ENCODE measurements around the gene KRT85. TPM values are rescaled to one million over a fixed set of nuclear protein-coding genes. Genes with fewer than 3 reads are reported as not detected.

Gene KRT85
- total RNA-seq, 1 donor from 2014 or later = not detected

GRCh38 chr12:52391618-52392002 is 24.3 kb upstream of the KRT85 start:
- Mint-ChIP-seq H3K27me3 (ENCODE audit: unreplicated experiment) (peaks cover 32% of the 10 kb centered on the region), H3K4me3 (ENCODE audit: unreplicated experiment) (no peak overlapping the region), H3K27ac (ENCODE audit: unreplicated experiment) (no peak overlapping the region), H3K4me1 (ENCODE audit: unreplicated experiment) (peaks cover 10% of the 10 kb centered on the region), H3K9me3 (ENCODE audit: unreplicated experiment) (no peaks in the 10 kb centered on the region), H3K36me3 (ENCODE audit: unreplicated experiment) (no peaks in the 10 kb centered on the region)
- DNase-seq (ENCODE audit: extremely low spot score, unreplicated experiment) = peak; percentile 90
- no peak for TF ChIP-seq CTCF (IDR thresholded peaks at IDR 0.05)

GRCh38 chr12:52390739-52391617 is 23.7 kb upstream of the KRT85 start:
- no peak overlapping the region for H3K27ac Mint-ChIP-seq (ENCODE audit: unreplicated experiment)
- no peak for DNase-seq (ENCODE audit: extremely low spot score, unreplicated experiment)
- peak; percentile 54 for TF ChIP-seq CTCF (IDR thresholded peaks at IDR 0.05)
- H3K36me3 Mint-ChIP-seq (ENCODE audit: unreplicated experiment) = no peaks in the 10 kb centered on the region
- H3K4me3 Mint-ChIP-seq (ENCODE audit: unreplicated experiment) = no peak overlapping the region
- peaks cover 28% of the 10 kb centered on the region for H3K27me3 Mint-ChIP-seq (ENCODE audit: unreplicated experiment)
- H3K9me3 Mint-ChIP-seq (ENCODE audit: unreplicated experiment) = no peaks in the 10 kb centered on the region
- H3K4me1 Mint-ChIP-seq (ENCODE audit: unreplicated experiment) = peaks cover 10% of the 10 kb centered on the region

- Mint-ChIP-seq H3K27me3 (ENCODE audit: unreplicated experiment) (peaks cover 19% of the 10 kb centered on the region), H3K27ac (ENCODE audit: unreplicated experiment) (no peak overlapping the region), H3K36me3 (ENCODE audit: unreplicated experiment) (no peaks in the 10 kb centered on the region), H3K4me1 (ENCODE audit: unreplicated experiment) (peaks cover 10% of the 10 kb centered on the region), H3K9me3 (ENCODE audit: unreplicated experiment) (no peaks in the 10 kb centered on the region), H3K4me3 (ENCODE audit: unreplicated experiment) (no peak overlapping the region)
- no peak for TF ChIP-seq CTCF (IDR thresholded peaks at IDR 0.05)
- no peak for DNase-seq (ENCODE audit: extremely low spot score, unreplicated experiment)
Measured at GRCh38 chr12:52389313-52390207, 22.3 kb upstream of the KRT85 start.

GRCh38 chr12:52387859-52388258 is 20.6 kb upstream of the KRT85 start:
- H3K4me3 Mint-ChIP-seq (ENCODE audit: unreplicated experiment) = no peak overlapping the region
- no peaks in the 10 kb centered on the region for H3K9me3 Mint-ChIP-seq (ENCODE audit: unreplicated experiment)
- DNase-seq (ENCODE audit: extremely low spot score, unreplicated experiment) = no peak
- no peak for TF ChIP-seq CTCF (IDR thresholded peaks at IDR 0.05)
- H3K27ac Mint-ChIP-seq (ENCODE audit: unreplicated experiment) = no peak overlapping the region
- peaks cover 24% of the 10 kb centered on the region for H3K27me3 Mint-ChIP-seq (ENCODE audit: unreplicated experiment)
- H3K4me1 Mint-ChIP-seq (ENCODE audit: unreplicated experiment) = peaks cover 10% of the 10 kb centered on the region
- no peaks in the 10 kb centered on the region for H3K36me3 Mint-ChIP-seq (ENCODE audit: unreplicated experiment)

- no peak within 1 kb of the TSS for H3K4me3 Mint-ChIP-seq (ENCODE audit: unreplicated experiment)
- peaks cover 6% of the 10 kb centered on the region for H3K4me1 Mint-ChIP-seq (ENCODE audit: unreplicated experiment)
- no peak for DNase-seq (ENCODE audit: extremely low spot score, unreplicated experiment)
- no peaks in the 10 kb centered on the region for H3K9me3 Mint-ChIP-seq (ENCODE audit: unreplicated experiment)
- H3K27me3 Mint-ChIP-seq (ENCODE audit: unreplicated experiment) = peaks cover 31% of the 10 kb centered on the region
- TF ChIP-seq CTCF (IDR thresholded peaks at IDR 0.05) = no peak
- no peaks in the 10 kb centered on the region for H3K36me3 Mint-ChIP-seq (ENCODE audit: unreplicated experiment)
- H3K27ac Mint-ChIP-seq (ENCODE audit: unreplicated experiment) = no peak within 1 kb of the TSS
Measured at GRCh38 chr12:52385226-52385702, 18.0 kb upstream of the KRT85 start, which contains the start of gene KRT84. KRT84 (minus strand) TSS chr12:52385652; CDS start chr12:52385585, 67 bp downstream.
